Sigmoid colon (tissue), 4 donors: ENCODE data around the gene GPHN.

Source experiments
- CTCF ChIP-seq, 4 experiments: fragments of 450-650 bp in 3 of 4; fragments of 200-600 bp in 1 of 4; IDR thresholded peaks; one replicate each; pipeline ENCODE4 v1.5.1; 2016 to 2019; ENCODE audit warnings: antibody characterized with exemption in 4 of 4, mild to moderate bottlenecking in 3 of 4, moderate library complexity in 2 of 4
- POLR2A ChIP-seq, 2 donors: fragments of 450-650 bp; IDR thresholded peaks; one replicate each; pipeline ENCODE4 v1.6.1; 2016; ENCODE audit warnings: antibody characterized with exemption in 2 of 2, mild to moderate bottlenecking in 2 of 2, moderate library complexity in 2 of 2
- POLR2AphosphoS5 ChIP-seq, 4 donors: sonication (generic); formaldehyde crosslinking; IDR thresholded peaks; one replicate each; pipeline ENCODE4 v1.6.1; 2017; ENCODE audit warnings: antibody characterized with exemption in 4 of 4

GRCh38 chr14:67133144-67133543 is 625.2 kb downstream of the GPHN start:
- TF ChIP-seq CTCF (IDR thresholded peaks at IDR 0.05) (no peak), POLR2A (IDR thresholded peaks at IDR 0.05) (no peak), POLR2AphosphoS5 (IDR thresholded peaks at IDR 0.05) (no peak)
